Spleen (tissue), 7 donors: Measurements from ENCODE around the gene SP100.

ENCODE experiments used
- POLR2A ChIP-seq, 3 donors: fragments of 450-650 bp; IDR thresholded peaks; one replicate each; pipeline ENCODE4 v1.5.1; 2017; ENCODE audit warnings: antibody characterized with exemption in 3 of 3, mild to moderate bottlenecking in 1 of 3
- POLR2AphosphoS5 ChIP-seq, 3 donors: sonication (generic); formaldehyde crosslinking; IDR thresholded peaks; one replicate each; pipeline ENCODE4 v1.5.1; 2017; ENCODE audit warnings: antibody characterized with exemption in 3 of 3
- TF ChIP-seq, protein P1 (sequence below), 11 experiments: fragments of 200-600 bp in 7 of 11; fragments of 450-650 bp in 4 of 11; sonication (generic) in 4 of 11; IDR thresholded peaks in 8 of 11; conservative IDR thresholded peaks in 3 of 11; 1 replicate in 7 of 11; 2 replicates in 4 of 11; pipeline versions ENCODE4 v1.4.0 to v1.8.0; 2016 to 2021; ENCODE audit warnings: antibody characterized with exemption in 11 of 11, inconsistent platforms in 4 of 11, mild to moderate bottlenecking in 1 of 11
- donor health status: DM: no; HTN: no; CAD: no; lungs with moderate emphysema.
- donor health status: DM: no; HTN: no; CAD: no.
- donor health status: DM: no; HTN: no; CAD: no.

DNA sequence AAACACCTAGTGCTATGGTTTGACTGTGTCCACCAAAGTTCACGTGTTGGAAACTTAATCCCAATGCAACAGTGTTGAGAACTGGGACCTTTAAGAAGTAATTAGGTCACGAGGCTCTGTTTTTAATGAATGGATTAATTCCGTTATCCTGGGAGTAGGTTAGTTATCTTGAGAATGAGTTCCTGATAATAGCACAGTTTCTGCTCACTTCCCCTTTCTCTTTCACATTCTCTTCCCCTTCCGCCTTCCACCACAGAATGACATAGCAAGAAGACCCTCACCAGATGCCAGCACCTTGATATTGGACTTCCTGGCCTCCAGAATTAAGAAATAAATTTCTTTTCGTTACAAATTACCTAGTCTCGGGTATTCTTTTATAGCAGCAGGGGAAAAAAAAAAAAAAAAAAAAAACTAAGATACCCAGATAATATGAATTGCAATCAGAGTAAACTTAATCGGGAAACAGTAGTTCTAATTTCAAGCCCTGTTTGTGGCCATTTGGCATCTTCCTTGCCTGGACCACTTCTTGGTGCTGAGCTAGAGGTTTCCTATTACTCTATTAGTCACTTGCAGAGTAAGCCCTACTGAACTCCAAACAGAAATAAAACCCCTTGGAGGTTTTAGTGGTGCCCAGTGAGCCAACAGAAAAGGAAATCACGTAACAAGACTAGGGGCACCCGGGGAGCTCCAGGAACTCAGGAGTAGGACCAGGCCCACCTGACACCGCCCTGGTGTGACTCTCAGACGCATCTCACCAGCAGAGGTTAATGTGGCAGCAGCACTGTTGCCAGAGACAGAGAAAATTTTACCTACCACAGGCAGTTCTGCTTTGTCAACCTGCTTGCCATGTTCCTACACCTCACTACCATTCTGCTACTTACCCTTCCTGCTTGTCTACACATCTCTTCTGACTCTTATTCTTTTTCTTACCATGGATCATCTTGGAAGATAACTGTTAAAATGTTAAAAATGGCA is 149.1 kb downstream of the SP100 start:
- TF ChIP-seq, protein P1, sequence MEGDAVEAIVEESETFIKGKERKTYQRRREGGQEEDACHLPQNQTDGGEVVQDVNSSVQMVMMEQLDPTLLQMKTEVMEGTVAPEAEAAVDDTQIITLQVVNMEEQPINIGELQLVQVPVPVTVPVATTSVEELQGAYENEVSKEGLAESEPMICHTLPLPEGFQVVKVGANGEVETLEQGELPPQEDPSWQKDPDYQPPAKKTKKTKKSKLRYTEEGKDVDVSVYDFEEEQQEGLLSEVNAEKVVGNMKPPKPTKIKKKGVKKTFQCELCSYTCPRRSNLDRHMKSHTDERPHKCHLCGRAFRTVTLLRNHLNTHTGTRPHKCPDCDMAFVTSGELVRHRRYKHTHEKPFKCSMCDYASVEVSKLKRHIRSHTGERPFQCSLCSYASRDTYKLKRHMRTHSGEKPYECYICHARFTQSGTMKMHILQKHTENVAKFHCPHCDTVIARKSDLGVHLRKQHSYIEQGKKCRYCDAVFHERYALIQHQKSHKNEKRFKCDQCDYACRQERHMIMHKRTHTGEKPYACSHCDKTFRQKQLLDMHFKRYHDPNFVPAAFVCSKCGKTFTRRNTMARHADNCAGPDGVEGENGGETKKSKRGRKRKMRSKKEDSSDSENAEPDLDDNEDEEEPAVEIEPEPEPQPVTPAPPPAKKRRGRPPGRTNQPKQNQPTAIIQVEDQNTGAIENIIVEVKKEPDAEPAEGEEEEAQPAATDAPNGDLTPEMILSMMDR (IDR thresholded peaks at IDR 0.05 in 8 of 11, conservative IDR thresholded peaks at IDR 0.05 in 3 of 11): no peak
- TF ChIP-seq POLR2A (IDR thresholded peaks at IDR 0.05) (no peak), POLR2AphosphoS5 (IDR thresholded peaks at IDR 0.05) (no peak)
